ENCODE results near the gene CACNA1C.

The CACNA1C gene

GRCh38 chr12:2298556-2299200 is 245.9 kb downstream of the CACNA1C start:
- DNase-seq (ENCODE audit: low spot score): no peak

DNA sequence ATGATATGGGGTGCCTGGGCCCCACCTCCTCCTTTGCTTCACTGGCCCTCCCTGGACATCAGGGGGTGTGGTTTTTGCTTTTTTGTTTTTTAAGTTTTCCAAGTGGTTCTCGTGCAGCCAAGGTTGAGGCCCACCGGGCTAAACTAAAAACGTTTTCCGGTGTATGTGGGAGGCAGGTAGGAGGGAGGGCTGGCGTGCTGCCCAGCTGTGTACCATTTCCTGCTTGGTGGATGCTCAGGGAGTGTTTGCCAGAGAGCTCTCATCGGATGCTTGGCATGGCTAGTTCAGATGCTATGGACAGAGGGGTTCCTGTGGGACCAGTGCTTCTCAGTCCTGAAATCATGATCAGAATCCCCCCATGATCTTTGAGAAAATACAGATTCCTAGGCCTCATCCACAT is 246.4 kb downstream of the CACNA1C start:
- no peak for DNase-seq (ENCODE audit: low spot score)

GRCh38 chr12:2300168-2300567 is 247.4 kb downstream of the CACNA1C start:
- DNase-seq (ENCODE audit: low spot score): no peak

DNA sequence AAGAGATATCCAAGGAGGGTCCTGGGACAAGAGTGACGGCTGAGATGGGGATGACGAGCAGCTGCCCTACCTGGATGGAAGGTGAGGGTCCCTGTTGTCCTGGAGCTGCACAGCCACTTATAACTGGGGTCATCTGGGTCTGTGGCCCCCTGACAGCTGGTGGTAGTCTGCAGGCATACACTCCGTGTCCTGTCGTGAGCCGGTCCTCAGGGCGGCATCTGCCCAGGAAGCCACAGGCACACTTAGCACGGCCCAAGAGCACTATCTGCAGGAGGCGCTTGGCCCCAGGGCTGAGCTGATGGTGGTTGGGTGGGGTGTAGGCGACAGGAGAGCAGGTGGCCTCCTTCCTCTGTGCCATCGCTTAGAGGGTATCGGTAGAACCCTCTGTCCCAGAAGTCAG is 248.1 kb downstream of the CACNA1C start:
- no peak for DNase-seq (ENCODE audit: low spot score)

GRCh38 chr12:2301531-2302461 is 249.0 kb downstream of the CACNA1C start:
- DNase-seq (ENCODE audit: low spot score): no peak

- DNase-seq (ENCODE audit: low spot score): no peak
These were observed 250.2 kb downstream of the CACNA1C start for GRCh38 chr12:2302711-2303580.

- no peak for DNase-seq (ENCODE audit: low spot score)
These were observed 251.4 kb downstream of the CACNA1C start for GRCh38 chr12:2304223-2304622.

DNA sequence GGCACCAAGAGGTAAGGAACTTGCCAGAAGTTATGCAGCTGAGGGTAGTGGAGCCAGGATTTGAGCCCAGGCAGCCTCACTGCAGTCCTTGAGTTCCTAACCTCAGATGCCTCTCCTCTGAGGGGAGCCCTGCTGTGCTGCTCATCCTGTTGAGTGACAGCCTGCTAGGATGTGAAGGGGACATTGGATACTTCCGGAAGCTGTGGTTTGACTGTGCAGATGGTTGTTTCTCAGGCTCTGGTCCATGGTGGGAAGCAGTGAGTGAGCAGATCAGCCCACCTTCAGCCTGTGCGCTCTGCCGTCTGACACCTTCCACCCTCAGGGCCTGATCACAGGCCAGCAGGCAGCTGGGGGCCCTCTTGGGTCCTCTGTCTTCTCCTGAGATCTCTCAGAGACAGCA is 253.2 kb downstream of the CACNA1C start:
- no peak for DNase-seq (ENCODE audit: low spot score)

DNA sequence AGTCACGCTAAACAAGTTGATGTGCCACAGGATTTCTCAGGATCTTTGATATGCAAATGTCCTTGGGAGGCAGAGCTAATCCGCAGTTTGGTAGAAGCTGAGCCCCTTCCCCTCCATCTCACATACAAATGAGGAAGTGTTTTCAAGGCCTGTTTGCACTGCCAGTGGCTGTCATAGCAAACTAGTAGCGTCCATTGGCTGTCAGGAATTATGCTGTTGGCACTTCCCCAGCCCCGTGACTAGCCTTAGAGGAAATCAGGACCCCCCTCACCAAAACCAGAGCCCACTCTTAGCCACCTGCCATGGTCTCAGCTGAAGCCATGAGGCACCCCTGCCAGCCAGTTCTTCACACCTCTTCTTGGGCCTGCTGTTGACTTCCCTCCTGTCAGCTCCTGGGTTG is 253.9 kb downstream of the CACNA1C start:
- DNase-seq (ENCODE audit: low spot score): no peak

DNA sequence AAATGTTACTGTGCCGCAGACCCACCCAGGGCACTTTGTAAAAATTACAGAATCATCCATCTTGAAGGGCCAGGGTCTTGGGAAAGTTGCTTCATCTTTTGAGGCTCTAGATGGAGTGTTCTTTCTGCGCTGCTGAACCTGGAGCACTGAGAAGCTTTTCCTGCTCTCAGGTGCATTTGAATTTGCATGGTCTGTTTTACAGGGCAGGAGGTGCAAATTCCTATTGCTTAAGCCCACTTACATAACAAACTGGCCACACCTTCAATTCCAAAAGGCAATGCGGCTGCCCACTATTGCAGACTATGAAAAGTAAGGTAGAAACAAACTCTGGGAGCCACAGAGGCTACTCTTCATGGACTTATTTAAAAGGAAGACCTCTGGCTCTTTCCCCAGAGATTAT is 254.8 kb downstream of the CACNA1C start:
- no peak for DNase-seq (ENCODE audit: low spot score)

- DNase-seq (ENCODE audit: low spot score): no peak
These were observed 256.9 kb downstream of the CACNA1C start for GRCh38 chr12:2309647-2310046.

- DNase-seq (ENCODE audit: low spot score): no peak
These were observed 258.4 kb downstream of the CACNA1C start for GRCh38 chr12:2311020-2311778.

DNA sequence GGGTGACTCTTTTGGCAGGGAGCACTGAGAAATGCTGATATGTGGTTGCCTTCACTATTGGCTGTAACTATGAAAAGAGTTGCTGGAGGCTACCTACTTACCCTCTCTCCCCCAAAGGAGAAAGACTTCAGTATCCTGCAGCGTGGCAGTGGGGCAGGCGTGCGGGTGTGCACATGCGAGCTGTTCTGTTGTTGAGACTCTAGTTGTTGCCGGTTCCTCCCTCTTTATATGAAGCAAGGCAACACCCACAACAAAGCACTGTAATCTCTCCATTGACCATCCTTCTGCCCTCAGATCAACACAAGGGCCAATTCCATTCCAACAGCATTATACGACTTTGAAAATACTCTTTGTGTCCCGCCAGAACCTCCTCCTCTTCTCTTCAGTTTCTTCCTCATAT is 259.4 kb downstream of the CACNA1C start:
- DNase-seq (ENCODE audit: low spot score): no peak

GRCh38 chr12:2312770-2313169 is 260.0 kb downstream of the CACNA1C start:
- DNase-seq (ENCODE audit: low spot score): no peak

DNA sequence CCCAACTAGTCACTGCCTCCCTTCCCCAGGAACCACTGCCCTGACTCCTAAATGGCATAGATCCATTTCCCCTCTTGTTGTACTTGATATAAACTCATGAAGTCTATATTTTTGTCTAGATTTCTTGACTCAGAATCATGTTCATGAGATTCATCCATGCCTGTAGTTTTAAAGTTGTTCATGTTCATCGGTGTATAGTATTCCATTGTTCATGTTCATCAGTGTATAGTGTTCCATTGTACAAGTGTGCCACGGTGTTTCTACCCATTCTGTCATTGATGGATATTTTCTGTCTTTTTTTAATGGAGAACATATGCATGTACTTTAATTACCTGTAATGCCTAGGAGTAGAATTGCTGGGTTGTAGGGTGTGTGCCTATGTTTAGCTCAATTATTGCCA is 261.7 kb downstream of the CACNA1C start:
- DNase-seq (ENCODE audit: low spot score): no peak

GRCh38 chr12:2317772-2318171 is 265.0 kb downstream of the CACNA1C start:
- no peak for DNase-seq (ENCODE audit: low spot score)

DNA sequence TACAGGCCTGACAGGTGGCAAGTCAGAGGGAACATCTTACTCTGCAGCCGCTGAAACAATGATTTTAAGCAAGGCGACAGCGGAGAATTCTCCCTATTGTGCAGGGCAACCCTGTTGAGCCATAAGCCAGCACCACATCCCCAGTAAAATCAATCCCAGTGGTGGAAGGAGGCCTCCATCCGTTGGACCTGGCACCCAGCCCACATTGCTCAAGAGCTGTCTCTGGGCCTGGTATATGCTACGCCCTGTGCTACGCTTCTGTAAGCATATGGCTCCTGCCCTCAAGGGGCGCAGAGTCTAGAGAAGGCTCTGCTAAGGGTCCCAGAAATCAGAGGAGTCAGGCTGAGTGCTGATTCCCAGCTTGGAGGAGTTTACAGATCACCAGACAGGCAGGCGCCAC is 265.5 kb downstream of the CACNA1C start:
- no peak for DNase-seq (ENCODE audit: low spot score)

GRCh38 chr12:2319136-2319535 is 266.3 kb downstream of the CACNA1C start:
- no peak for DNase-seq (ENCODE audit: low spot score)

GRCh38 chr12:2319737-2320506 is 267.1 kb downstream of the CACNA1C start:
- DNase-seq (ENCODE audit: low spot score): no peak

- no peak for DNase-seq (ENCODE audit: low spot score)
These were observed 268.1 kb downstream of the CACNA1C start for GRCh38 chr12:2320841-2321240.

DNA sequence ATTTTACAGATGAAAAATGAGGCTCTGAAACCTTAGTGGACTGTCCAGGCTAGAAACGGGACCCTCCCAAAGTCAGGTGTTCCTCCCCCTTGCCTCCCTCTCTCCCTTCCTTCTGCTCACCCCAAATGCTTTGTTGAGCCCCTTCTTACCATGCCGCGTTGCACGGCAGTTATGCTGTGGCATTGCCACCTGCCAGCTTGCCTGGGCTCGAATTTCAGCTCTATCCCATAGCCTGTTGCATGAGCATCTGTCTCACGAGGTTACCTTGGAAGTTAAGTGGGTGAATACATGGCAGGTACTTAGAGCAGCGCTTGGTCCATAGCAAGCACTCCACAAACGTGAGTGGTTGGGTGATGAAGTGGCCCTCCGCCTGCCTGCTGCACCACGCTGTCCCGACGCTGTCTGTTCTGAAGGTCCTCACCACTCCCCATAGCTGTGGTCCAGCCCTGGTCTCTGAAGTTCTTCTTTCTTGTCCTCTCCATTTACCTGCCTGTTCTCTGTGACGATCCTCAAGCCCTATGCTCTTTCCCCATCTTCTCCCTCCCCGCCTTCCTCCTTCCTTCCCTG is 269.9 kb downstream of the CACNA1C start:
- DNase-seq (ENCODE audit: low spot score): no peak

All from germinal center (tissue), 1 donor.